ENCODE measurements around the gene SUSD3. TPM values are rescaled to one million over a fixed set of nuclear protein-coding genes. Genes with fewer than 3 reads are reported as not detected.

Gene SUSD3
- total RNA-seq, 1 donor from 2014 or later = 2.0 TPM

- peak; percentile 81 for DNase-seq (ENCODE audit: low spot score)
Measured at GRCh38 chr9:93121316-93122241, 63.1 kb downstream of the SUSD3 start.

DNA sequence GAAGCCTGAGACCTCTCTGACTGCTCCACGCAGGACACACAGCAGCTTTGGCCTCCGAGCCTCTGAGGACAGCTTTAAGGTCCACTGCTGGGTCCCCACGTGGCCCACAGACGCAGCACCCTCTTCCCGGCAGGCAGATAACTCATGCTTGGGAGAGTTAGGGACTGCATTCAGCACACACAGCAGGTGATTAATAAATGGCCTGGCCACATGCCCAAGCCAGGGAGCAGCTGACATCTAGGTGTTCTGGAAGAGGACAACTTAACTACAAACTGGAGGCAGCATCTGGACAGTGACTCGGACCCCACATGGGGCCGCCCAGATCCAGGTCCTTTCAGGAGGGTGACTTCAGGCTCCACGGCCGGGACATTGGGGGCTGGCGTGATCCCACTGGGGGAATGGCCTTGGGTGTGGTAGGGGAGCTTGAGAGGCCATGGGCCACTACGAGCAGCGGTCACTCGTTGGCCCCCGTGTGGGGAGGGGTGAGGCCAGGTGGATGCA lies 64.3 kb downstream of the SUSD3 start:
- peak; percentile 87 for DNase-seq (ENCODE audit: low spot score)

DNA sequence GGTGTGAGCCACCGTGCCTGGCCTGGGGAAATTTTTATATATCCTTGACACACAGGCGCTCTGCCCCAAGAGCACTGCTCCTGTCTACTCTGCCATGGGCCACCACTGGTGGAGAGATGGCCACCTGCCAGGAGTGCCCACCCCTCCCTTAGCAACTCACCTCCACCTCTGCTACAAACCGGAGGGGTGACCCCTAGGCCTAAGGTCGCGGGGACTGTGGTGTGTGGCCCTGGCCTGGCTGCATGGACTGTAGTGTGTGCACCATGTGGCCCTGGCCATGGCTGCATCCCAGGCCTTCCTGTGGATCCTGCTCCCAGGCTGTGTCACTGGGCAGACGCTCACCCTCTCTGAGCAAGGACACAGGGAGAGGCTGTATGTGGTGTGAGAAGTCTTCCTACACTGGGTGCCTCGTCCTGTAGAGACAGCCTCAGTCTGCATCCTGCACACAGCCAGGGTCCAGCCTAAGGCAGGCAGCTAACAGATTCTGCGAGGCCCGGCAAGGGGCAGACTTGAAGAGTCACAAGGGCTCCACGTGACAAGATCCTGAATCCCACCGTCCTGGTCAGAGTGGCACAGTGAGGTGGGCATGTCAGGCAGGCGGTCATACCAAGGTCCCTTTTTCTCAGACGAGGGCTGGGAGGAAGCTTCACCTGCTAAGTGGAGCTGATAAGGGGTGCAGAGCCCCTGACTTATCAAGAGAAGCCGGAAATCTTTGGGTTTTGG lies 65.2 kb downstream of the SUSD3 start:
- peak; percentile 64 for DNase-seq (ENCODE audit: low spot score)

DNA sequence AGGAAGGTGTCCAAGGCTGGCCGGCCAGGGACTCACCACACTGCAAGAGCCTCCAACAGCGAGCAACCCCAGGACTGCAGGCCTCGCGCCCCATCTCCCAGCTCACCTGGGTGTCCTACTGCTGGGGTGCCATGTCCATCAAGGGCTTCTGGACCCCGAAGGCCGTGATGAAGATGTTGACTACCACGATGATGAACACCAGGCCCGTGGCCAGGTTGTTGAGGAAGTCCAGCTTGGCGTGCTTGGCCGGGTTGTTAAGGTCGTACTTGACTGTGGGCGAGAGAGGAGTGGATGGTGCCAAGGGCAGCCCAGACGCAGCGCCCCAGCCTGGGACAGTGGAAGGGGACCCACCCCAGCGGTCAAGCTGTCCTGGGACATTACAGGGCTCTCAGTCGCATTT lies 66.3 kb downstream of the SUSD3 start:
- DNase-seq (ENCODE audit: low spot score) = peak; percentile 89

GRCh38 chr9:93125331-93125894 lies 66.9 kb downstream of the SUSD3 start:
- DNase-seq (ENCODE audit: low spot score) = peak; percentile 49

- peak; percentile 82 for DNase-seq (ENCODE audit: low spot score)
Measured at GRCh38 chr9:93126151-93126781, 67.8 kb downstream of the SUSD3 start.

GRCh38 chr9:93126825-93127368 lies 68.4 kb downstream of the SUSD3 start:
- peak; percentile 88 for DNase-seq (ENCODE audit: low spot score)

- peak; percentile 80 for DNase-seq (ENCODE audit: low spot score)
Measured at GRCh38 chr9:93127395-93127911, 69.0 kb downstream of the SUSD3 start.

- DNase-seq (ENCODE audit: low spot score) = no peak
Measured at GRCh38 chr9:93128011-93128714, 69.7 kb downstream of the SUSD3 start.

GRCh38 chr9:93128715-93129224 lies 70.3 kb downstream of the SUSD3 start:
- no peak for DNase-seq (ENCODE audit: low spot score)

- no peak for DNase-seq (ENCODE audit: low spot score)
Measured at GRCh38 chr9:93129286-93129685, 70.8 kb downstream of the SUSD3 start.

DNA sequence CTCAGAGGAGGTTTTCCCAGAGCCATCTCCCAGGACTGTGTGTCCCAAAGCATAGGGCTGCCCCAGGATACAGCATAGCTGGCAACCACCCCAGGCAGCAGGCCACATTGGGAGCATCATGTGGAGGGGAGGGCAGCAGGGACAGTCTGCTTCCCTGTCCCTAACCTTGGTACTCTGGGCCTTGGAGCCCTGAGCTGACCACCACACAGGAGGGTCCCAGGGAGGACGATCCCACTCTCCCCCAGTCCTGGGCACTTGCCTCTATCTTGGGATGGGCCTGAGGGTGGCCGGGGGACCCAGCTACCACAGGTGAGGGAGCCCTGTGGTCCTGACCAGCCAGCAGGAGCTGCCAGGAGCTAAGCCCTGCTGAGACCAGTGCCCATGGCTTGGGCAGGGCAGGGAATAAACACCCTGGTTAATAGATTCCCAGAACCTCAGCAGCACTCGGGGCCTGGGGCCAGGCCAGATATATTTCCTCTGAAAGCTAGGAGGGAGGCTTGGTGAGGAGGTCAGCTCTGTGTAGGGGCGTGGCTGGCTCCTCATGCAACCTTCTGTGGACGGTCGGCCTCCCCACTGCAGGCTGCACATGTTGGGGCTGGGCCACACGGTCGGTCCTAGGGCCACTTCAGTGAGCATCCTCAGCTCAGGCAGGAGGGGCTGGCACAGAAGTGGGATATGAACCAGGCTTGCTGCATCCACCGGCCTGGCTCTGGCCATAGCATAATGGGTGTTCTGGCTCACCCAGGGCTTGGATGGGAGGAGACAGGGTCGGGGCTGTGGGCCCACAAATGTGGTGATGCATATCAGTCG lies 71.4 kb downstream of the SUSD3 start:
- DNase-seq (ENCODE audit: low spot score) = no peak

DNA sequence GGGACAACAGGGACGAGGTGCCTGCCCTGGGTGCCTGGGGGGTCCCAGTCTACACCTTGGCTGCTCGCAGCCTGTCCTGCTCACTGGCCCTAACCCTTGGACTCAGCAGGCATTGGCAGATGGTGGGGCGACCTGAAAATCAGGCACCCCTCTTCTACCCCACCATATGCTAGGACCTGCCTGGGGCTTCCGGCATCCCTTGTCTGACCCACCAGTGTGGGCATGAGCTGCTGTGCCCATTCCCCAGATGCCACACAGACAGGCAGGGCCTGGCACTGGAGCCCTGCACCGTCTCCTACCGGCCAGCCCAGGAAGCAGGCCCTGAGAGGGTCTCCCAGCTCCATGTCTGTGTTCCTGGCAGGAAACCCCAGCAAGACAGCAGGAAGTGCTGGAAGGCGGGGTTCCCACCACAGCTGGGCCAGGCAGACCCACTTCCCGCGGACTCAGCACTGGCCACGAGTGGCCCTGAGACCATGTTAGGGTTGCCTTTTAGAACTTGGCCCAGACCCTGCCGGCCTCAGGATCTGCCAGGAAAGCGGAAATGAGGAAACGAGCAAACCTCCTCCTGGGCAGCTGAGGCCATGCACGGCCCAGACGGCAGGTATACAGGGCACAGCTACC lies 72.5 kb downstream of the SUSD3 start:
- no peak for DNase-seq (ENCODE audit: low spot score)

DNA sequence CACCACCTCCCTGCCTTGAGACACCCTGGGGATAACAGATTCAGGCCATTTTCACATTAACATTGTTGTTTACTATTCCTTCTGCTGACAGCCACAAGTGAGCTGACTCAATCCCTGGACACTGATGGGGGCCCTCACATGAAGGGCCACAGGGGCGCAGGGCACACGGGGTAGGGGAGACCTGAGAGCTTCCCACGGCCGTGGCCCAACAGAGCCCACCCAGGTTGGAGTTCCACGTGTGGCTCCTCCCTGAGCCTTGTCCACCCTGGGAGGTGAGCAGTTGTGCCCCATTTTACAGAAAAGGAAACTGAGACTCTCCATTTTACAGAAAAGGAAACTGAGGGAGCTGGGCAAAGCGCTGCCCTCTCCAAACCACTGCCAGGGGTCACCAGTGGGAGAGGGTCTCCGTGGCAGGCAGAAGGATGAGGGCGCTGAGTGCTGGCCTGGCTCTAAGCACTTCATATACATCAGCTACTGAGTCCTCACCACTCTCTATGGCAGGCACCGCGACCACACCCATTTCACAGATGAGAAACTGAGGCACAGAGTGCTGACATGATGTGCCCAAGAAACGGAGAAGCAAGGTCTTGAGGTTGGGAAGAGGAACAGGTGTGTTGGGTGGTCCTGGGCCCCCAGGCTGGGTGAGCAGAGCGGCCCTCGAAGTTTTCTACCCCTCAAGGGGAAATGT lies 73.2 kb downstream of the SUSD3 start:
- no peak for DNase-seq (ENCODE audit: low spot score)

GRCh38 chr9:93132287-93132927 lies 73.9 kb downstream of the SUSD3 start:
- DNase-seq (ENCODE audit: low spot score) = no peak

DNA sequence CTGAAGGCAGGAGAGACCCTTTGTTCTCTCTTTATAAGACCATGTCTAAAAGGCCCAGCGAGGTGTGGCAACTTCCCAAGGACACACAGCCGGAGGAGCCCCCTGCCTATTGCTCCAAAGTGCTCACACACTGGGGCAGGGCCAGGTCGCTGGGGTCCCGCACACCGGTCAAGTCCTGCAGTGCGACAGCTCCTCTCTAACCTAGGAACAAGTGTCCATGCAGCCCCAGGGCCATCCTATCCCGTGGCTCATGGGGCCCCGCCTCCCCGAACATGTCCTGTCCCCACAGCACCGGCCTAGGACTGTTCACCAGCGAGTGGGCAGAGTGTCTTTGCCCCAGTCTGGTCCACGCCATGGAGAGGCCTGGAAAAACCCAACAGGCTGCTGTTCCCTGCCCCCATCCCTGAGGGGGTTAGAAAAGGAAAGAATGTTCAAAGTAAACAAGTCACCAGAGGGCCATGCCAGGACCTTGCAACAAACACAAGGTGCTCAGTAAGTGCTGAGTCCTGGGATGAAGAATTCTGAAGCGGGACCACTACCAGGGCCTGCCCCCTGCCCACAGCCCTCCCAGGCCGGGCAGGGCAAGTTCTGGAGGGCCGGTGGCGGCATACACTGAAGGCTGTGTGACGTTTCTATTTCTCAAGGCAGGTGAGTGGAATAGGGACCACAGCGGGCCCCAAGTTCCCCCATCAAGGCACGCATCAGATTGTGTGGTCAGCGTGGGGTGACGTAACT lies 74.6 kb downstream of the SUSD3 start:
- no peak for DNase-seq (ENCODE audit: low spot score)

DNA sequence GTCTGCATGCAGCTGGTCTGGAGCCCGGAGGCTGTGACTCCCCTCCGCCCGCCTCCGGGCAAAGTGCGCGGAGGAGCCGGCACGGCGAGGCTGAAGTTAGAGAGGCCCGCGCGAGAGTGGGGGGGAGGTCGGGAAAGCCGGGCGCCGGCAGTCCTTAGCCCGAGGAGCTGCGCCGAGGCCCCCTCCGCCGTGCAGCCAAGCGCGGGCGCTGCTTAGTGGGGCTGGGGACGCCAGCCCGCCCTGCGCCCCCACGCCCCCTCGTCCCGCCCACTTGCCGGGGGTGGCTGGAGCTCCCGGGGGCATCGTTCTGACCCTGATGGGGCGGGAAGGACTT lies 75.1 kb downstream of the SUSD3 start:
- peak; percentile 94 for DNase-seq (ENCODE audit: low spot score)
